NCI-H82 (cell line): ENCODE measurements around the gene MRTFA.
"Not testable (repeated sequence)": the region's sequence is repeated elsewhere in the genome, so short reads cannot be mapped to it uniquely, and the experiment has no call there.

ENCODE experiments used
- DNase-seq: peaks from one replicate; lab custom pipeline; 2025; lab: John Stamatoyannopoulos, UW

The MRTFA gene

DNA sequence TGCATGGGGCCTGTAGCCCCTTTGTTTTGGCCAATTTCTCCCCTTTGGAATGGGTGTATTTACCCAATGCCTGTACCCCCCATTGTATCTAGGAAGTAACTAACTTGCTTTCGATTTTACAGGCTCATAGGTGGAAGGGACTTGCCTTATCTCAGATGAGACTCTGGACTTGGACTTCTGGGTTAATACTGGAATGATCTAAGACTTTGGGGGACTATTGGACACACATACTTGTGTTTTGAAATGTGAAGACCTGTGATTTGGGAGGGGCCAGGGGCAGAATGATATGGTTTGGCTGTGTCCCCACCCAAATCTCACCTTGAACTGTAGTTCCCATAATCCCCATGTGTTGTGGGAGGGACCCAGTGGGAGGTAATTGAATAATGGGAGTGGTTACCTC, 82.5 kb downstream of the MRTFA start:
- not testable (repeated sequence) for DNase-seq

DNA sequence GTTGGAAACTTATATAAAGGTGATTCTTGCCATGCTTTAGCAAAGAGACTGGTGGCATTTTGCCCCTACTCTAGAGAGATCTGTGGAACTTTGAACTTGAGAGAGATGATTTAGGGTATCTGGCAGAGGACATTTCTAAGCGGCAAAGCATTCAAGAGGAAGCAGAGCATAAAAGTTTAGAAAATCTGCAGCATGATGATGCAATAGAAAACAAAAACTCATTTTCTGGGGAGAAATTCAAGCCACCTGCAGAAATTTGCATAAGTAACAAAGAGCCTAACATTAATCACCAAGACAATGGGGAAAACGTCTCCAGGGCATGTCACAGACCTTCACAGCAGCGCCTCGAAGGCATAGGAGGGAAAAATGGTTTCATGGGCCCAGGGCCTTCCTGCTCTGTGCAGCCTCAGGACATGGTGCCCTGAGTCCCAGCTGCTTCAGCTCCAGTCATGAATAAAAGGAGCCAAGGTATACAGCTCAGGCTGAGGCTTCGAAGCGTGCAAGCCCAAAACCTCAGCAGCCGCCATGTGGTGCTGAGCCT, 83.4 kb downstream of the MRTFA start:
- no peak for DNase-seq

DNA sequence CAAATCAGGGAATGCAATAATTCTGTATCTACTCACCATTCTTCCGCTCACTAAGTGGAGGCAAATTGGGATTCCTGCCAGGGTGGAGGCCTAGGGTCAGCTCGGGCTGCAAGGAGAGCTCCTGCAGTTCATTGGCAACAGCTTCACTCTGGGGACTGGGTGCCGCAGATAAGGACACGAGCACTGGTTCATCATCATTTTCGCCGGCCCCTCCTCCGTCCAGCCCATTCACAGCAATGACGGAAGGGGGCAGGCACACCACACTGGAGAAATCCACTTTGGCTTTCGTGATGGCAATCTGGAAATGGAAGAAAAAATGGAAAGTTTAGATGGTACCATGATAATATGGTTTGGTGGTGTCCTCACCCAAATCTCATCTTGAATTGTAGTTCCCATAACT, 84.4 kb downstream of the MRTFA start:
- no peak for DNase-seq

DNA sequence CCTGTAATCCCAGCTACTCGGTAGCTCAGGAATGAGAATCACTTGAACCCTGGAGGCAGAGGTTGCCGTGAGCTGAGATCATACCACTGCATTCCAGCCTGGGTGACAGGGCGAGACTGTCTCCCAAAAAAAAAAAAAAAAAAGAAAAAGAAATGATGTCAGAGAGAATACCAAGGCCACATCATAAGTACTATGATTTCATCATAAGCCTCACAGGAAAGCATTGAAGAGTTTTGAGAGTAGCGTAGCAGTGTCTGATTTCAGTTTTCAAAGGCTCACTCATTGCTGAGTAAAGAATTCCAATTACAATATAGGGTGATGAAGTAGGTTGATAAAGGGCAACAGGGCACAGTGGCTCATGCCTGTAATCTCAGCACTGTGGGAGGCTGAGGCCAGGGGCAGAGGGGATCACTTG, 88.8 kb downstream of the MRTFA start:
- no peak for DNase-seq

DNA sequence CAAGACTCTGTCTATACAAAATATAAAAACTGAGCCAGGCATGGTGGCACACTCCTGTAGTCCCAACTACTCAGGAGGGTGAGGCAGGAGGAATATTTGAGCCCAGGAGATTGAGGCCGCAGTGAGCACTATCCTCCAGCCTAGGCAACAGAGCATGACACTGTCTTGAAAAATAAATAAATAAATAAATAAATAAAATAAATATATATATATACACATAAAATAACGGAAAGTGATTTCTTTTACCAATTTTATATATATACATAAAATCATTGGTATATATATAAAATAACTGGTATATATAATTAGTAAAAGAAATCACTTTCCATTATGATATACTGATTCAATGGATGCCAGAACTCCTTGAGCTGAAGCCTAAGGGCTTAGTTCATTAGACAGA, 91.8 kb downstream of the MRTFA start:
- DNase-seq: peak; percentile 48

DNA sequence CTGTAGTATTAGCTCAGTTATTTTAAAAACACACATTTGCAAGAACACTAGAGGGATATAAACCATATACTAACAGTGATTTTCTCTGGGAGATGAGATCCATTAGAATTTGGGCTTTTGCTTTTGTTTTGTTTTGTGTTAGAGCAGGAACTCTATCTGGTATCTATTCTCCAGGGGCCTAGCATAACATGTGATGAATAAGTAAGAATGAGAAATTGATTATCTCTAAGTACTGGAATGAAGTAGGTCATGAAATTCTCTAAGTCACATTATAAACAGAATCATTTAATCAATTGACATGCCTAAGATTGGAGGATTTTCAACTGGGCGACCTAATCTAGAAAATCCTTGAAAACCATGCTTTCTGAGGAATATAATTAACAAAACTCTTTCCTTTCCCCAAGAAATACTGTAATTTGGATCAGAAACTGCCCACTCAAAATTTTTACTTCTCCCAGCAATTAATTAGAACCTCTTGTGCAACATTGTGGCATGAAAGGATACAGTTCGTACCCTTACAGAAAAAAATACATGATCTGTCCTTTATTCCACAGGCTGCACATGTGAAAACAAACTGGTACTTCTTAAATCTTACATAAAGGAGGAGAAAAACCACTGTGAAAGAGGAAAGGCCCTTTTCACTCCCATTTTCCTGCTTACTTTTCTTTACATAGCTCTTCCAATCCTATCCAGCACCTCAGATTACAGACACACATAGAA, 93.5 kb downstream of the MRTFA start:
- no peak for DNase-seq

DNA sequence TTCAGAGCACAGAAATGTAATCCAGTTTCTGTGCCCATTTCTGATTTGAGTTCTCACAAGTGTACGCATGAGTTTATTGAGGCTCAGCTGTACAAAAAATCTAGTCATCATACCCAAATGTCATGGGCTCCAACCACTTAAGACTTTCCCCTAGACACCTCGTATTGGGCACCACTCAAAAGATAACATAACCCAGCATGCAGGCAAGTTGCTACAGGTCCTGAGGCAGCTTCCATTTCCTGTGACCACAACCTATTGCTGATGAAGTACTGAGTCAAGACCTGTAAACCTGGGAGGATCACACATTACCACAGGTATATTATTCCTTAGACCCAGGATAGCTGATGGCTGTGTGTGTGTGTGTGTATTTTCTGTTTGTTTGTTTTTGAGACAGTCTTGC, 95.2 kb downstream of the MRTFA start:
- DNase-seq: no peak

DNA sequence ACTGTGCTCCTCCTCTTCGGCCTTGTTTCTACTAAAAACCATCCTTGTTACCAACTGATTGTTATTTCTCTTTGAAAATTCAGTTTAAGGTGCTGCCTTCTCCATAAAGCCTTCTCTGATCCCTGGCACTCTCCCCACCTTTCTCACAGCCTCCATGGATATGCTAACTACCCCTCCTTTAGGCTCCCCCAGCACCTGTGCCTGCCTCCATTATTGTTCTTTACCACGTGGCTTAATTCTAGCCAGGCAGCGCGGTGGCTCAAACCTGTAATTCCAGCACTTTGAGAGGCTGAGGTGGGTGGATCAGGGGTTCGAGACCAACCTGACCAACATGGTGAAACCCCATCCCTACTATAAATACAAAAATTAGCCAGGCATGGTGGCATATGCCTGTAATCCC, 96.3 kb downstream of the MRTFA start:
- DNase-seq: no peak

DNA sequence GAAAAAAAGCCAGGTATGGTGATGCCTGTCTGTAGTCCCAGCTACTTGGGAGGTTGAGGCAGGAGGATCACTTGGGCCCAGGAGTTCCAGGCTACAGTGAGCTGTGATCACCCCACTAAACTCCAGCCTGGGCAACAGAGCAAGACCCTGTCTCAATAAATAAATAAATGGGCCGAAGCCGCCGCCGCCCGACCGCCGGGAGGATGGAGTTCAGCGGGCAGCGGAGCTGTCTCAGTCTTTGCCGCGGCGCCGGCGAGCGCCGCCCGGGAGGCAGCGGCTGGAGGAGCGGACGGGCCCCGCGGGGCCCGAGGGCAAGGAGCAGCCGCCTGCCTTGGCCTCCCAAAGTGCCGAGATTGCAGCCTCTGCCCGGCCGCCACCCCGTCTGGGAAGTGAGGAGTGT, 100.4 kb downstream of the MRTFA start:
- not testable (repeated sequence) for DNase-seq

DNA sequence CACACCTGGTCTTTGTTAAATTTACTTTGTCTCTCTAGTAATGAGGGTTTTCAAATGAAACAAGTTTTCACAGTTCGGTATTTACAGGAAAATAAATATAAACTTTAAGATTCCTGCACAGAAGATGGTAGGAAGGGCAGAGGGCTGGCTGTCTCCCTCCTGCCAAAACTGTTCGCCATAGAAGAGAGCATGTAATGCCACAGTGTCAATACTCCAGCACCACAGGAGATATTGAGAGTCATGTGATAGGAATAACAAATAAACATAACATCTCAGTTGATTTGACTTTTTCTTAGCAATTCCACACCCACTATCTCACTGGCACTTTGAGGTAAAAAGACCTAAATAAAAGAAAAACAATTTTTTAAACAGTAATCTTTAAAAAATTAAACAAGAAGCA, 100.9 kb downstream of the MRTFA start:
- no peak for DNase-seq

DNA sequence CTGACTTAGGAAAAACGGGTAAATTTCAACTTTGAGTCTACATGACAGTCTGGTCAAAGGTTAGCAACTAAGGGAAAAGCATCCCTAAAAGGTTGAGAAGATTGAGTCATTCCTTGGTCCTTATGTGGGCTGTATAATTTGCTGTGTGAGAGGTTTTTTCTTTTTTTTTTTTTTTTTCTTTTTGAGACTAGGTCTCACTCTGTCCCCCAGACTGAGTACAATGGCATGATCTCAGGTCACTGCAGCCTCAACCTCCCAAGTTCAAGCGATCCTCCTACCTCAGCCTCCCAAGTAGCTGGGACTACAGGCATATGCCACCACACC, 101.4 kb downstream of the MRTFA start:
- no peak for DNase-seq

DNA sequence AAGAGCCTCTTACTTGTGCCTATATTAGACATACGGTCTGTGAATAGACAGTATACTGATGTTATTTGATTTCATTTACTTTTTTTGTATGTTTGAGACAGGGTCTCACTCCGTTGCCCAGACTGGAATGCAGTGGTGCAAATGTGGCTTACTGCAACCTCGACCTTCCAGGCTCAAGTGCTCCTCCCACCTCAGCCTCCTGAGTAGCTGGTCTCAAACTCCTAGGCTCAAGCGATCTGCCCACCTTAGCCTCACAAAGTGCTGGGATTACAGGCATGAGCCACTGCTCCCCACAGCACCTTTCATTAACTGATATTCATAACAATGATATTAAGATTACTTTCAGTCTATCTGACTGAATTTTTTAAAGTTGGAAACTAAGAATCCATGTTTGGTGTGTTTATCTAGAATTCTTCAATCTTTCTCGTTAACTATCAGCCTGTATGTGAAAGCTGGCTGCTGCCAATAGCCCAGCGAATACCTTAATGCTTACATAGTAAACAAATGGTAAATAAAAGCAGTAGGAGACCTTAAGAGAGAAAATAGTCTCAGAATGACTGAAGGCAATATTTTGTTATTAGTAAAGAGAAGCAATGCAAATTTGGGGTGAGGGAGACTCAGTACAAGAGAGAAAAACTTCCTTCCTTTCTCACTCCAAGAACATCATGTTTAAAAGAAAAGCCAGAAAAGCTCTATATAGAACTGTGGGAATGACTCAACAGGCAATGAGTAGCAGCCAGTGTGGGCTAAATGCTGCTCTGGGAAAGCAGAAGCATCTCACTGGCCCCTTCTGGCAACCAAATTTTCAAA, 101.9 kb downstream of the MRTFA start:
- peak; percentile 45 for DNase-seq

DNA sequence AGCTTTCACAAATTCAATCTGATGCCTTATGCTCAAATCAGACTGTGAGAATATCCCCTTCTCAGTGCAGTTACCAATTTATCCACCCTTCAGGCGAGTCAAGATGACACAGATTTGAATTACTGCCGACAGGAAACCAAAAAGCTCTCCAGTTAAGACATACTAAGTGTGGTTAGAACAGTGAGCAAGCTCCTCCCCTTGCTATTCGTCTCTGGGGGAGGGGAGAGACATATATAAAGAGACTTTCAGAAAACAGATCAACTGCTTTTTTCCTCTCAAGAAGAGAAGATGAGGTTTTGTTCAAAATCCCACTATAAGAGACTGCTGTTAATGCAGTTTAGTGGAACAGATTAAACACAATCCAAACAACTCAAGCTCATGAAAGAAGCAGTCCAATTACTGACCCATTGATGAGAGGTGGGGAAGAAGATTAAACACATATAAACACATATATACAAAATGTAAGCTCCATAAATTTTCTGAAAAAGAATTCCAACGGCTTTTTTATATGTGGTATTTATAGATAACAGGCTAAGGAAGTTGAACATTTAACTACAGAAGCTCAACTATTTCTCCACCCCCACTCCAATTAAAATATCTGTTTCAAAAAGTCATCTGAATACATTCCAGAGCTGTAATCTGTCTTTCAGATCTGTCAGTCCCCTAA, 102.7 kb downstream of the MRTFA start:
- DNase-seq: peak; percentile 63

DNA sequence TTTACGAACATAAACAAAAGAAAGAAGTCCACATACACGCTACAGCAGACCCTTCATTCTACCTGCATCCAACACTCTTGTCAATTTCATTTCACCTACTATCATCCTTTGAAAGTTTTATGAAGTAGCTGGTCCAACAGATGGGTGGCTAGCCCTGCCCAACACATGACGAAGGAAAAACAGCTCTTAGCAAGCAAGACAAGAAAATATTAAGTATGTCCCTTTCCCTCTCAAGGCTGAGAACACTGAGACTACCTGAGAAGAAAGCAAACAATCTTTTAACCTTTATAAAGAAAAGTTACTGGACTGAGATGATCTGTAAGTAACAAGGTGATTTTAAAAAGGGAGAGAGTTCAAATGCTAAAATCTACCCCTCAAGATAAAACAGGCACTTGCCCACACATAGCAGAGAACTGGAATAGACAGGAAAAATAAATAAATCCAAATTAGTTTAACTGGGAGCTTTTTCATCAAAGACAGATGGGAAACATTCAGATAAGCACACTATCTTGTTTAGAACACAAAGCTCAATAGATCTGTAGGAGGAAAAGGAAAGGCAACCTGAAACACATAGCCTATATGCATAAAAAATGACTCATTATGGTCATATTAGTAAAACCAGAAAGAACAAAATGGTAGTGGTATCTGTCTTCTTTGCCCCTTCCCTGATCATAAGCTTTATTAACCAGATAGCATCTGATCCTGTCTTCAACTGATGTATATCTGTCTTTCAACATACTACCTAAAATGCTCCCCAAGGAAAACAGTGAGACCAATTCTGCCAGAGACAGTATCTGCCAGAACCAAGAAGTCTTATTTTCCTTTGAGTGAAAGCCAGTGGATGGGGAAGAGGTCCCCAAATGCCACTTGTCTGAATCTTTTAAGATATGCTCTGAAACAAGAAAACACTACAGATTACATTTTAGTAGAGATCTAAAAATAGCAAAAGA, 104.3 kb downstream of the MRTFA start:
- DNase-seq: no peak

DNA sequence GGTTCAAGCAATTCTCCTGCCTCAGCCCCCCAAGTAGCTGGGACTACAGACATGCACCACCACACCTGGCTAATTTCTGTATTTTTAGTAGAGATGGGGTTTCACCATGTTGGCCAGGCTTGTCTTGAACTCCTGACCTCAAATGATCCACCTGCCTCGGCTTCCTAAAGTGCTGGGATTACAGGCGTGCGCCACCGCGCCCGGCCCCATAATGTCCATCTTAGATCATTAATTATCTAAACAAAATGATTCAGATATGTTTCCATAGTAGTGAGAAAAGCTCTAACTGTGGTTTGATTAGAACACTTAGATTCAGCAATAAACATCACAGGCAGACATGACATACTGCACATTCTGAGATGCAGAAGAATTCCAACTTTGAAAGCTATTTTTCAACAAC, 106.1 kb downstream of the MRTFA start:
- DNase-seq: not testable (repeated sequence)

DNA sequence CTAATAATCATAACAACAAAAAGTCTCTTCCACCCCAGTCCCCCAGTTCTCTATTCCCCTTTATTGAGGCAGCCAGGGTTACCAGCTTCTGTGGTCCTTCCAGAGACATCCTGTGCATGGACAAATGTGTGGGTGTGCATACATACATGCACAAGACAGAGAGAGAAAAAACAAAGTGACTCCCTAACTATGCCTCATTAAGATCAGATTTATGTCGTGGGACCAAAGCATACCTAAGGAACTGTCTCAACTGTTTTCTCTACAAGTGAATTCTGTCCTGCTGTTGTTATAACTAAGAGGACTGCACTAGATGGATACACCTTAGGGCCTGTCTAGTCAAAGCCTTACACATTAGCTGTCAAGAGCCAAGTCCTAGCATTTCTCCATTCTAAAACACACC, 106.7 kb downstream of the MRTFA start:
- DNase-seq: no peak

DNA sequence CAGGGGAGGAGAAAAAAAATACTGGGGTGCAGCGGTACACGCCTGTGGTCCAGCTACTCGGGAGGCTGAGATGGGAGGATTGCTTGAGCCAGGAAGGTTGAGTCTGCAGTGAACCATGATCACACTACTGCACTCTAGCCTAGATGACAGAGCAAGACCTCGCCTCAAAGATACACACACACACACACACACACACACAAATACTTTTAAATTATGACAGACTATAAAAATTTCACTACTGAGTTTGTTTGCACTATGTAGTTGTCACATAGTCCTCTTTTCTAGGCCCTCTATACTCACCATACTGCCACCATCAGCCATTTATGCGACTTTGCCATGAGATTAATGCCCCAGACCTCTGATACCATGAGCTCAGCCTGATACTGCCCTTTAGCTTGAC, 109.6 kb downstream of the MRTFA start:
- DNase-seq: no peak

DNA sequence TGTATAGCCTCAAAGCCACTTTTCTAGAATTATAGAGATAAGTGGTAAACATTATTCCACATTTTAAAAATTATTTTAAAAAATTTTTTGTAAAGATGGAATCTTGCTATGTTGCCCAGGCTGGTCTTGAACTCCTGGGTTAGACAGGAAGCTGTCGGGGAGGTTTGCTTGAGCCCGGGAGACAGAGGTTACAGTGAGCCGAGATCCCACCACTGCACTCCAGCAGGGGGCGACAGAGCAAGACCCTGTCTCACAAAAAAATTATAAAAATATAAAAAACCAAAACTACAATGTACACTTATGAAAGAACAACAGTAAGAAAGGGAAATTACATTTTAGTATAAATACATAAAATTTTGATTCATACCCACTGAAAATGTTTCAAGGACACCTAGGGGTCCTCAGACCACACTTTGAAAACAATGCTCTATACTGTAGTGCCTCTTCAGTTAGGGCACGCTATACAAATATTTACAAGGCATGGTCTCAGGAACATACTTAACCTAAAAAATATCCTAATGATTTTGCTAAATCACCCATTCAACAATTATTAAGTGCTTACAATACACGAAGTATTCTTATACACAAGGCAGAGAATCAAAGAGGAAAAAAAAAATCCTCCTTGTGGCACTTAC, 111.2 kb downstream of the MRTFA start:
- DNase-seq: peak; percentile 53

DNA sequence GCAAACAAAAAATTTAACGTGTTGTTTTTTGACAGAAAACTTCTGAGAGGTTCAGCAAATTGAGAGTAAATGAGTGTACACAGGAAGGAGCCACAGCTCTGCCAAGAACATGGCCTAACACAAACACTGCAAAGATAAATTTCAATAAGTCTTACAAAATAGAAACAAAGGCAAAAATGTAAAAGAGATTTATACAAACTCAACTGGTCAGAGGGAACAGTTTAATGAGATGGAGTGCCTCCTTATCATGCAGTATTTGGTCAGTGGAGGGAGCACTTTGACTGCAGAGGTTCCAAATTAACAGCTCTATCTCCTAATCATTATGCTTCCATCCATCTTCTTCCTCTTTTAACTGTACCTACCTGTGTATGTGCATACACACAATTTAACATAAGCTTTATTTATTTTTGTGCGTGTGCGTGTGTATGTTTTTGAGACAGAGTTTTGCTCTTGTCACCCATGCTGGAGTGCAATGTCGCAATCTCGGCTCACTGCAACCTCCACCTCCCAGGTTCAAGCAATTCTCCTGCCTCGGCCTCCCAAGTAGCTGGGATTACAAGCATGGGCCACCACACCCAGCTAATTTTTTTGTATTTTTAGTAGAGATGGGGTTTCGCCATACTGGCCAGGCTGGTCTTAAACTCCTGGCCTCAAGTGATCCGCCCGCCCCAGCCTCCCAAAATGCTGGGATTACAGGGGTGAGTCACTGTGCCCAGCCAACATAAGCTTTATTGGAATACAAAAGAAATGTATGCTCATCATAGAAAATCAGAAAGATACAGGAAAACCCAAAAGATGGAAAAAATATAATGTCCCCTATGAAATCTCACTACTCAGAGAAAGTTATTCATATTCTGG, 111.9 kb downstream of the MRTFA start:
- DNase-seq: peak; percentile 21

DNA sequence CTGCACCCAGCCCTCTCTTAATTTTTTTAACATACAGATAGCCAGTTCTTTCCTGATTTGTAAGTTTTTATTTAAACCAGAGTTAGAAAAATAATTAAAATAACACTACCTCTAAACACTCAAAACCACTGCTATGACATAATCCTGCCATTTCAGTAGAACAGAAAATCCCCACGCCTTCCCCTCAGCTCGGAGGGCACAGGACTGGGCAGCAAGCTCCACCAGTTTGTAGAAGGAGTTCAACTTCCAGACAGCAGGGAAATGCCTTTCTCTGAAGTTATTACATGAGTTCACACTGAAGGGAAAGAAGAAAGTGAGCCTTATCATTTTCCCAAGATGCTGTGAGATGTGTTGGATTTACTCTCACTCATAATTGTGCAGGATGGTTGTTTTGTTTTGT, 114.4 kb downstream of the MRTFA start:
- DNase-seq: no peak
